GM23338 (cell line): ENCODE measurements around the gene RBL1. TPM values are rescaled to one million over a fixed set of nuclear protein-coding genes. Genes with fewer than 3 reads are reported as not detected.
"Not testable (repeated sequence)": the region's sequence is repeated elsewhere in the genome, so short reads cannot be mapped to it uniquely, and the experiment has no call there.

Experiments
- ATAC-seq: fragments of 200-7000 bp; cut with Tn5 transposase; 3 replicates; pipeline ENCODE4 v1.9.1; 2020
- DNase-seq: peaks from one replicate; pipeline ENCODE4 v3.0.0-alpha.2; 2015; ENCODE audit warnings: low spot score
- H2AFZ ChIP-seq: fragments of 200-600 bp; sonication (generic); 2 replicates; pipeline ENCODE4 v1.8.0; 2016; ENCODE audit warnings: antibody characterized with exemption, mild to moderate bottlenecking, moderate library complexity
- H3F3A ChIP-seq: fragments of 200-600 bp; sonication (generic); replicated peaks from 2 replicates; pipeline ENCODE4 v1.8.0; 2017; ENCODE audit warnings: antibody characterized with exemption, mixed run types, low read depth
- H3K27ac ChIP-seq: fragments of 200-600 bp; sonication (generic); 2 replicates; pipeline ENCODE4 v1.6.1; 2016; ENCODE audit warnings: low read depth
- H3K27me3 ChIP-seq: fragments of 200-600 bp; sonication (generic); 2 replicates; pipeline ENCODE4 v1.8.0; 2016; ENCODE audit warnings: mild to moderate bottlenecking, mixed run types, moderate library complexity; ENCODE audit not compliant: insufficient read depth
- H3K36me3 ChIP-seq: fragments of 200-600 bp; sonication (generic); 2 replicates; pipeline ENCODE4 v1.8.0; 2016; ENCODE audit warnings: mild to moderate bottlenecking; ENCODE audit not compliant: insufficient read depth
- H3K4me1 ChIP-seq: fragments of 200-600 bp; sonication (generic); 2 replicates; pipeline ENCODE4 v1.8.0; 2016; ENCODE audit warnings: mild to moderate bottlenecking, moderate library complexity; ENCODE audit not compliant: insufficient read depth
- H3K4me2 ChIP-seq: fragments of 200-600 bp; sonication (generic); 2 replicates; pipeline ENCODE4 v1.7.1; 2017; ENCODE audit warnings: mixed run types
- H3K4me3 ChIP-seq: fragments of 200-600 bp; sonication (generic); 2 replicates; pipeline ENCODE4 v1.6.1; 2016; ENCODE audit warnings: mixed run types
- H3K79me2 ChIP-seq: fragments of 200-600 bp; sonication (generic); replicated peaks from 2 replicates; pipeline ENCODE4 v1.8.0; 2017; ENCODE audit warnings: mild to moderate bottlenecking; ENCODE audit not compliant: insufficient read depth
- H3K9me2 ChIP-seq: fragments of 200-600 bp; sonication (generic); 2 replicates; pipeline ENCODE4 v1.8.0; 2017; ENCODE audit not compliant: insufficient read depth
- H4K20me1 ChIP-seq: fragments of 200-600 bp; sonication (generic); replicated peaks from 2 replicates; pipeline ENCODE4 v1.8.0; 2017; ENCODE audit warnings: mild to moderate bottlenecking; ENCODE audit not compliant: insufficient read depth
- H3K27ac Mint-ChIP-seq: 2 replicates; pipeline ENCODE4 v1.8.0; 2020; ENCODE audit warnings: inconsistent platforms, mild to moderate bottlenecking, moderate library complexity, mixed read lengths
- H3K27me3 Mint-ChIP-seq: 3 replicates; pipeline ENCODE4 v1.8.0; 2022; ENCODE audit warnings: low read depth, mild to moderate bottlenecking, moderate library complexity, mixed read lengths, inconsistent platforms; ENCODE audit not compliant: insufficient read depth, poor library complexity
- H3K36me3 Mint-ChIP-seq: 3 replicates; pipeline ENCODE4 v1.8.0; 2021; ENCODE audit warnings: low read depth, mild to moderate bottlenecking, inconsistent platforms, moderate library complexity, mixed read lengths
- H3K4me1 Mint-ChIP-seq: 3 replicates; pipeline ENCODE4 v1.8.0; 2020; ENCODE audit warnings: mild to moderate bottlenecking, inconsistent platforms, mixed read lengths
- H3K4me3 Mint-ChIP-seq: 3 replicates; pipeline ENCODE4 v1.8.0; 2021; ENCODE audit warnings: moderate library complexity, mild to moderate bottlenecking, inconsistent platforms, mixed read lengths
- H3K9me3 Mint-ChIP-seq: 3 replicates; pipeline ENCODE4 v1.8.0; 2020; ENCODE audit warnings: moderate library complexity, mild to moderate bottlenecking, inconsistent platforms, mixed read lengths
- CREB1 ChIP-seq: fragments of 250-450 bp; sonication (Bioruptor Pico); IDR thresholded peaks from 2 replicates; pipeline ENCODE4 v1.5.0; 2020; ENCODE audit warnings: low read depth, mild to moderate bottlenecking, moderate library complexity
- ETS1 ChIP-seq: IDR thresholded peaks from 2 replicates; pipeline ENCODE4 v1.6.1; 2016; ENCODE audit warnings: antibody characterized with exemption
- EZH2 ChIP-seq: fragments of 200-600 bp; sonication (generic); IDR thresholded peaks from one replicate; pipeline ENCODE4 v1.8.0; 2017; ENCODE audit warnings: antibody characterized with exemption, mild to moderate bottlenecking, low read depth; ENCODE audit not compliant: unreplicated experiment
- EZH2phosphoT487 ChIP-seq: fragments of 200-600 bp; sonication (generic); IDR thresholded peaks from one replicate; pipeline ENCODE4 v1.8.1; 2018; ENCODE audit warnings: antibody characterized with exemption; ENCODE audit not compliant: unreplicated experiment
- JUNB ChIP-seq: IDR thresholded peaks from one replicate; pipeline ENCODE4 v1.6.1; 2016; ENCODE audit warnings: antibody characterized with exemption; ENCODE audit not compliant: unreplicated experiment
- NANOG ChIP-seq: IDR thresholded peaks from 2 replicates; pipeline ENCODE4 v1.6.1; 2016; ENCODE audit warnings: antibody characterized with exemption, borderline replicate concordance
- POLR2AphosphoS5 ChIP-seq: IDR thresholded peaks from 2 replicates; pipeline ENCODE4 v1.6.1; 2016; ENCODE audit warnings: antibody characterized with exemption, low read depth
- REST ChIP-seq: IDR thresholded peaks from one replicate; pipeline ENCODE4 v1.6.1; 2018; ENCODE audit warnings: antibody characterized with exemption; ENCODE audit not compliant: unreplicated experiment
- STAT1 ChIP-seq: IDR thresholded peaks from one replicate; pipeline ENCODE4 v1.6.1; 2016; ENCODE audit warnings: antibody characterized with exemption; ENCODE audit not compliant: unreplicated experiment
- ZNF114 ChIP-seq: fragments of 250-450 bp; sonication (Bioruptor Pico); IDR thresholded peaks from 2 replicates; pipeline ENCODE4 v1.5.0; 2020; ENCODE audit warnings: mild to moderate bottlenecking, moderate library complexity
- ZNF331 ChIP-seq: fragments of 250-450 bp; sonication (Bioruptor Pico); IDR thresholded peaks from 2 replicates; pipeline ENCODE4 v1.5.0; 2020; ENCODE audit warnings: low read depth, mild to moderate bottlenecking, moderate library complexity
- ZNF462 ChIP-seq: fragments of 250-450 bp; sonication (Bioruptor Pico); IDR thresholded peaks from 2 replicates; pipeline ENCODE4 v1.5.0; 2020; ENCODE audit warnings: mild to moderate bottlenecking, moderate library complexity
- polyA plus RNA-seq: library from polyadenylated mRNA; unstranded; fragments of >200 nt; fragmentation: Nextera tagmentation; extraction: Ambion mirVana; gene quantifications from 2 replicates; pipeline ENCODE4 v1.2.1, GENCODE V29; 2016
- total RNA-seq: library from RNA; depleted of rRNA; stranded (reverse); fragments of >200 nt; shearing (Covaris generic); gene quantifications from 2 replicates; pipeline ENCODE4 v1.2.3, GENCODE V29; 2014

Gene RBL1
- total and polyA plus RNA-seq, 2 experiments from 2014 or later, result 6.4 to 12.6 TPM

GRCh38 chr20:36997121-36997520 lies 98.7 kb downstream of the RBL1 start:
- Mint-ChIP-seq H3K4me1 (no peaks in the 10 kb centered on the region), H3K9me3 (peaks cover 54% of the 10 kb centered on the region), H3K27me3 (peaks cover 5% of the 10 kb centered on the region), H3K4me3 (no peak overlapping the region), H3K36me3 (peaks cover 78% of the 10 kb centered on the region), H3K27ac (no peak overlapping the region)
- Histone ChIP-seq H3K27ac (no peak overlapping the region), H3K4me3 (no peak overlapping the region), H2AFZ (no peak overlapping the region), H3K36me3 (peaks cover 25% of the 10 kb centered on the region), H3K9me2 (no peaks in the 10 kb centered on the region), H3K27me3 (no peaks in the 10 kb centered on the region), H3K4me1 (no peaks in the 10 kb centered on the region), H3K79me2 (no peaks in the 10 kb centered on the region), H3K4me2 (no peak overlapping the region), H3F3A (no peaks in the 10 kb centered on the region), H4K20me1 (no peaks in the 10 kb centered on the region)
- DNase-seq (no peak), ATAC-seq (no peak)
- TF ChIP-seq NANOG (no peak), ZNF114 (CRISPR knock-in tag) (no peak), CREB1 (CRISPR knock-in tag) (no peak), REST (no peak), POLR2AphosphoS5 (no peak), ETS1 (no peak), STAT1 (no peak), ZNF331 (CRISPR knock-in tag) (no peak), EZH2phosphoT487 (no peak), ZNF462 (CRISPR knock-in tag) (no peak), JUNB (no peak), EZH2 (no peak)

GRCh38 chr20:36994221-36994620 lies 101.6 kb downstream of the RBL1 start:
- not testable (repeated sequence) for H3F3A ChIP-seq, H3K27me3 Mint-ChIP-seq, H3K4me3 ChIP-seq, H2AFZ ChIP-seq, H3K4me1 Mint-ChIP-seq, ATAC-seq, H3K27ac ChIP-seq, H3K79me2 ChIP-seq, DNase-seq, H3K9me2 ChIP-seq, H4K20me1 ChIP-seq, H3K4me2 ChIP-seq, H3K27me3 ChIP-seq, H3K27ac Mint-ChIP-seq, H3K4me3 Mint-ChIP-seq, H3K4me1 ChIP-seq
- H3K36me3 ChIP-seq, result peaks cover 25% of the 10 kb centered on the region
- Mint-ChIP-seq H3K9me3 (peaks cover 45% of the 10 kb centered on the region), H3K36me3 (peaks cover 66% of the 10 kb centered on the region)
